Subcutaneous adipose tissue (tissue), 4 donors: ENCODE results near the gene TATDN2. TPM values are rescaled to one million over a fixed set of nuclear protein-coding genes. Genes with fewer than 3 reads are reported as not detected.

Experiments used
- total RNA-seq, 4 donors: library from RNA; depleted of rRNA; stranded (reverse); fragments of >200 nt; gene quantifications; one replicate each; pipeline ENCODE4 v1.1.0, GENCODE V29; 2016
- TF ChIP-seq, protein P1 (sequence below): fragments of 450-650 bp; IDR thresholded peaks from one replicate; pipeline ENCODE4 v1.5.1; 2016; ENCODE audit warnings: low read depth, mild to moderate bottlenecking, control low read depth, antibody characterized with exemption, moderate library complexity

Gene TATDN2
- total RNA-seq, 4 donors from 2014 or later, result 11.9 to 21.9 (median 18.1) TPM

DNA sequence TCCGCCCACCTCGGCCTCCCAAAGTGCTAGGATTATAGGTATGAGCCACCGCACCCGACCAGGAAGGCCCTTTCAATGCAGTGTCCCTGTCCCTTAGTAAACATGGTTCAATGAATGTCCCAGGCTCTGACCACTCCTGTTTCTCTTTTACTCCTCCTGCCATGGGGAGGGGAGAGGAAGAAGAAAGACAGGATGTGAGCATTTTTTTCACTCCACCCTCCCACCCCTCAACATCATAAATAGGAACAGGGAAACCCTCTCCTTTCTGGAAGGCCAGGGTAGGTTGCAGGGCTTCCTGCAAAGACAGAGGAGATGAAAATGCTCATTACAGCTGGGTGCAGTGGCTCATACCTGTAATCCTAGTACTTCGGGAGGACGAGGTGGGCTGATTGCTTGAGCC is 7.5 kb upstream of the TATDN2 start:
- TF ChIP-seq, protein P1, sequence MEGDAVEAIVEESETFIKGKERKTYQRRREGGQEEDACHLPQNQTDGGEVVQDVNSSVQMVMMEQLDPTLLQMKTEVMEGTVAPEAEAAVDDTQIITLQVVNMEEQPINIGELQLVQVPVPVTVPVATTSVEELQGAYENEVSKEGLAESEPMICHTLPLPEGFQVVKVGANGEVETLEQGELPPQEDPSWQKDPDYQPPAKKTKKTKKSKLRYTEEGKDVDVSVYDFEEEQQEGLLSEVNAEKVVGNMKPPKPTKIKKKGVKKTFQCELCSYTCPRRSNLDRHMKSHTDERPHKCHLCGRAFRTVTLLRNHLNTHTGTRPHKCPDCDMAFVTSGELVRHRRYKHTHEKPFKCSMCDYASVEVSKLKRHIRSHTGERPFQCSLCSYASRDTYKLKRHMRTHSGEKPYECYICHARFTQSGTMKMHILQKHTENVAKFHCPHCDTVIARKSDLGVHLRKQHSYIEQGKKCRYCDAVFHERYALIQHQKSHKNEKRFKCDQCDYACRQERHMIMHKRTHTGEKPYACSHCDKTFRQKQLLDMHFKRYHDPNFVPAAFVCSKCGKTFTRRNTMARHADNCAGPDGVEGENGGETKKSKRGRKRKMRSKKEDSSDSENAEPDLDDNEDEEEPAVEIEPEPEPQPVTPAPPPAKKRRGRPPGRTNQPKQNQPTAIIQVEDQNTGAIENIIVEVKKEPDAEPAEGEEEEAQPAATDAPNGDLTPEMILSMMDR, result no peak

DNA sequence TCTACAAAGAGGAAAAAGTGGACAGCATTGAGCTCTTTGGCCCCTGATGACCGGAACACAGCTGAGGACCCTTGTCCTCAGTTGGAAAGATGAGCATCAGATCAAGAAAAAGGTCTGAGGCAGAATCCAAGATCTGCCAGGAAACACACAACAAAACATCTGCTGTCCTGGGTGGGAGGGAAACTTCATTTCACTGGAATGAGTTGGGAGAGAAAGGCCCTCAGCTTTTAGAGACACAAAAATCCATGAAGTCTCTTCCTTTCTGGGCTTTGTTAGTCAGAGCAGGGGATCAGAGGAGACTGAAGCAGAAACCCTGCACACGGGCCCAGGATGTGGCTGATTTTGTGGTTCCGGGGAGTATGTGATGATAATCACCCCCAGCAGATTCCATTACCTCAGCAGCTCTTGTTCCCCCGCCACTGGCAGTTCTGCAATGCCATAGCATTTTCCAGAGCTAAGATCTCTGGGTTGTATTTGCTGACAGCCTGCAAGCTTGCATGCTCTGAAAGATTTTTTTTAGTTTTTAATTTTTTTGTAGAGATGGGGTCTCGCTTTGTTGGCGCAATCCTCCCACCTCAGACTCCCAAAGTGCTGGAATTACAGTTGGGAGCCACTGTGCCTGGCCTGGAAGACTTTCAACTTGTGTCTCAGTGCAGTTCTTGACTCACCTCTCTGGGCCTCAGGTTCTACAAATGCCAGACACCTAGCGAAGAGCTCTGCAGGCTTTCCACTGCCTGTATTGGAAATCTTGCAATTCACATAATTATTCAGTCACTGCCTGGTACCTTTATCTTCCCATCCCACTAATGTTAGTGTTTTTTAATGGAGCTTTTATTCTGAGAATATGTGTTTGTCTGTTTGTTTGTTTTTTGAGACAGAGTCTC is 5.8 kb upstream of the TATDN2 start:
- TF ChIP-seq, protein P1, result no peak

DNA sequence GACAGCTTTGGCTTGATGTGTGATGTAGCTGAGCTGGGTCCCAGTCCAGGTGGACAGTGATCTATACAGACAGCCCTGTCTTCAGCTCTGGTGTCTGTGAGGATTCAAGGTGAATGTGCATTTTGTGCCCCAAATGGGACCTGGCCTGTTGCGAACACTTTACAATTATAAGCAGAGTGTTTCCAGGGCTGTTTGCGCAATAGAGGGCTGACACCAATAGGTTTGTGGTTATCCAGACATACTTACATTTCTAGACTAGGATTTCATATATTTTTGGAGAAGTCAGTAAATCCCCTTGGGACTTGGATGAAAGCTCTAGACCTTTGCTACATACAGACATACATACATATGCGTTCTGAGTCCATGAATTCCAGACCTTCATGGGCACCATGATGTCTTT is 4.2 kb upstream of the TATDN2 start:
- TF ChIP-seq, protein P1, result no peak

DNA sequence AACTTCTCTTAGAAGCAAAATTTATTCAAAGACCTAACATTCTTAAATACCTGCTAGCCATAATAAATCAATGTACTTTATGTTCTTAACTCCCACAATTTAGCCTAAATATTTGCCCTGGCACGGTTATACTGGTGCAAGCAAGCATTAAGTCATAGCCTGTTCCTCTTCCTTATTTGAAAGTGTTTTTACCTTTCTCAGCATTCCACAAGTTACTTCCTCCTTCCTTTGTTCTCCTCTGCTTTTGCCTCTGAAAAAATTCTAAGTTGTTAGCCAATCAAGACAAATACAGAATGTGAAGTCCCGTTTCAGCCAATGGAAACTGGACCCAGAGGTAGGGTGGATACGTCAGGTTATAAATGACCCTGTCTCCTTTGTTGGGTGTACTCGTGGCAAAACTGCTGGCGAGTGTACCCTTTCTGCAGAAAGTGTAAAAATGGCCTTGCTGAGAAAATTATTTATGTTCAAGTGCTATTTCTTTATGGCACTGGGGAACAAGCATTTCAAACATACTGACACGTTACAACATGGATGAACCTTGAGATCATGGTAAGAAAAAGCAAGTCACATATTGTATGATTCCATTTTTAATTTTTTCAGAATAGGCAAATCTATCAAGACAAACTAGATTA is 3.1 kb upstream of the TATDN2 start:
- TF ChIP-seq, protein P1, result no peak

DNA sequence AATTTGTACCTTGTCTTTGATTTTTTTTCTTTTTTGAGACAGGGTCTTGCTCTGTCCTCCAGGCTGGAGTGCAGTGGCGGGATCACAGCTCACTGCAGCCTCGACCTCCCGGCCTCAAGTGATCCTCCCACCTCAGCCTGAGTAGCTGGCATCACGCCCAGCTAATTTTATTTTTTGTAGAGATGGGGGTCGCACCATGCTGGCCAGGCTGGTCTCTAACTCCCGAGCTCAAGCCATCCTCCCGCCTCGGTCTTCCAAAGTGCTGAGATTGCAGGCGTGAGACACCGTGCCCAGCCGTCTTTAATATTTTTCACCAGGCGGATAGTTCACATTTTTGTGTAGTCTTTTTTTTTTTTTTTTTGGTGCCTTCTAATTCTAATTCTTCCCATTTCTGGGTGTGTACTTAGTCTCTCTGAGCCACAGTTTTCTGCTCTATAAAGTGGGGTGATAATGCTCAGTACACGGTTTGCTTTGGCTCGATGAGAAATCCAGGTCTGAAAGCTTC is 528 bp upstream of the TATDN2 start:
- TF ChIP-seq, protein P1, result no peak

DNA sequence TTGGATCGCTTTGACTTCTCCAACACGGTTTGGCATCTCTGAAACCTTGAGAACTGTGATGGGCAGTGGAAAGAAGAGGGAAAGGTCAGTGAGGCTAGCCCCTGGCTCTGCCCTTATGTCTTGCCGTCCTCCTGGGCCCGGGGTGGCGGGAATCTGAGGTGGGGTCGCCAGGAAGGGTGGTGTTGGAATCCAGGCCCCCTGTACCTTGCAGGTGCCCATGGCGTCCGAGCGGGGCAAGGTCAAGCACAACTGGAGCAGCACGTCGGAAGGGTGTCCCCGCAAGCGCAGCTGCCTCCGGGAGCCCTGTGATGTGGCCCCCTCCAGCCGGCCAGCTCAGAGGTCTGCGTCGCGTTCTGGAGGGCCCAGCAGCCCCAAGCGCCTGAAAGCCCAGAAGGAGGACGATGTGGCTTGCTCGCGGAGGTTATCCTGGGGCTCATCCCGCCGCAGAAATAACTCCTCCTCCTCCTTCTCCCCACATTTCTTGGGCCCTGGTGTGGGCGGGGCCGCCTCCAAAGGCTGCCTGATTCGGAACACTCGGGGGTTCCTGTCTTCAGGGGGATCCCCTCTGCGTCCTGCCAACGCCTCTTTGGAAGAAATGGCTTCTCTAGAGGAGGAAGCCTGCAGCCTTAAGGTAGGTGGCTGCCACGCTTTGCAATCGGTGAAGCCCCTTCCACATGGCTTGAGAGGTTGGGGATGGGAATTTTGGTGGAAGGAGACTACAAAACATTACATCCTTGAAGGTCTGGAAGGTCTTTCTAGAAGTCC is 907 bp downstream of the TATDN2 start:
- TF ChIP-seq, protein P1, result no peak
